GM23248 (cell line): ENCODE data around the gene MYLK.

ENCODE experiments used
- EZH2 ChIP-seq: fragments of 200-600 bp; sonication (generic); IDR thresholded peaks from 2 replicates; pipeline ENCODE4 v1.6.1; 2018; ENCODE audit warnings: antibody characterized with exemption, mild to moderate bottlenecking; ENCODE audit not compliant: insufficient read depth, poor library complexity, severe bottlenecking
- EZH2phosphoT487 ChIP-seq: fragments of 200-600 bp; sonication (generic); IDR thresholded peaks from 2 replicates; pipeline ENCODE4 v1.6.1; 2018; ENCODE audit warnings: antibody characterized with exemption, moderate library complexity, mild to moderate bottlenecking, low read depth; ENCODE audit not compliant: insufficient read depth

- TF ChIP-seq EZH2 (no peak), EZH2phosphoT487 (no peak)
Measured at GRCh38 chr3:123899300-123899865, 15.3 kb upstream of the MYLK start.
